ENCODE measurements around the gene TNFAIP8. TPM values are rescaled to one million over a fixed set of nuclear protein-coding genes. Genes with fewer than 3 reads are reported as not detected.

TNFAIP8 gene
- polyA plus RNA-seq (2013): 48.9 TPM

DNA sequence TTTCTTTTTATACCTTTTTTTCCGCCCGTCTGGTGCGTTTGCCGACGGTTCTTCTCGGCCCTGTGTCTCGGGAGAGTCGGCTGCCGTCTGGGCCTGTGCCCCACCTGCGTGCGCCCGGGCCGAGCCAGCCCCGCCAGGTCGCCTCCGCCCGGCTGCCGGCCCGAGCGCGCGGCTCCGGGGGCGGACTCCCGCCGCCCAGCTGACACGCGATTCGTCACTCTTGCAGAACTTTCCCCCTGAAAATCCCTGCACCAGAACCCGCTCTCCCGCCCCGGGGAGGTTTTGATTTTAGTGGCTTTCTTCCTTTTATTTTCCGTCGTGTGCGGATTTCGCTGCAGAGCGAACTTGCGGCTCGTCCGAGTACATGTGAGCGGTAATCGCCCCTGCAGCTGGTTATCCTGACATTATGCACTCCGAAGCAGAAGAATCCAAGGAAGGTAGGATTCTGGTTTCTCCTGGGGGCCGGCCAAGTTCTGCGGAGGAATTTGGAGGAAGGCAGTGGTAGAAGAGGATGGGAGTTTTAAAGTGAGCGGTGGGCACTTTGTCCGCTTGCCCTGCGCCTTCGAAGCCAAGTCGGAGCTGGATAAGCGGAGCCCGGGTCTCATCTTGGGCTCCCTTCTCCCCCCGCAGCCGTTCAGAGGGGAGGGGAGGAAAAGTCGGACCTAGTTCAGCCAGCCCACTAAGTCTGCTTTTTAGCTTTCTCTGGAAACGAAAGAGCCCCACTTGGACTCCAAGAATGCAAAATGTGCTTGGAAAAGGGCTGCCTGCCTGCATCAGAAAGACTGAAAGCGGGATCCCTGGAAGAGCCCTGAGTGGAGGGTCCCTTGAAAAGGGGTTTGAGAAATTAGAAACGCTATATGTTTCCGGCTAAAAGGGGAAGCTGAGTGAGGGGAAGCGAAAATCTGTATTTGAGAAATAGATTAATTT is at the start of gene TNFAIP8:
TNFAIP8 (plus strand) TSS at position 335 of the 927 bp plus-strand sequence; CDS start at position 407, 72 bp downstream.
- POLR2A ChIA-PET: interaction anchor here (0.7 to 0.8 kb wide), 2 partner anchors 10 to 12 kb away, joined by 3 read pairs; no protein-coding TSS in a partner anchor
- no peaks in the 10 kb centered on the region for H3K9me3 ChIP-seq (ENCODE audit: control extremely low read depth in 1 of 5, control insufficient read depth in 4 of 5, insufficient read depth in 2 of 5, low read depth in 1 of 5, low read length in 4 of 5)
- H3K4me3 ChIP-seq (ENCODE audit: control insufficient read depth in 1 of 7, extremely low read depth in 1 of 7, insufficient read depth in 4 of 7, low read depth in 2 of 7, low read length in 6 of 7): peak within 1 kb of the TSS; percentile 43 to 82 (median 67)
- peaks cover 0 to 5% (median 2%) of the 10 kb centered on the region in 4 experiments for H3K36me3 ChIP-seq (ENCODE audit: control insufficient read depth in 4 of 4, insufficient read depth in 4 of 4, low read length in 3 of 4)
- peak in 2 of 3 donors; percentile 71 to 79 for DNase-seq
- H3K27ac ChIP-seq (ENCODE audit: insufficient read depth in 1 of 2, low read depth in 1 of 2, low read length in 2 of 2, poor library complexity in 1 of 2, severe bottlenecking in 2 of 2): no peak within 1 kb of the TSS
- CTCF ChIA-PET: interaction anchor here (0.6 to 2.5 kb wide), 12 partner anchors 10 to 88 kb away, joined by 3 to 12 read pairs (median 3); no protein-coding TSS in a partner anchor
- no peaks in the 10 kb centered on the region for H3K27me3 ChIP-seq (replicated peaks in 2 of 5; ENCODE audit: control insufficient read depth in 4 of 5, insufficient read depth in 5 of 5, low read length in 4 of 5)
- H3K4me1 ChIP-seq (ENCODE audit: control extremely low read depth in 1 of 4, control insufficient read depth in 4 of 4, insufficient read depth in 4 of 4, low read length in 3 of 4): peaks cover 10 to 60% (median 39%) of the 10 kb centered on the region in 4 experiments
- 4% methylated on average over 44 of the region's 60 CpGs for WGBS (ENCODE audit: insufficient coverage)

- no CpG with 5 or more reads among the region's 3 CpGs for WGBS (ENCODE audit: insufficient coverage)
- H3K4me1 ChIP-seq (ENCODE audit: control extremely low read depth in 1 of 4, control insufficient read depth in 4 of 4, insufficient read depth in 4 of 4, low read length in 3 of 4): peaks cover 52 to 73% (median 66%) of the 10 kb centered on the region in 4 experiments
- no peak overlapping the region for H3K27ac ChIP-seq (ENCODE audit: insufficient read depth in 1 of 2, low read depth in 1 of 2, low read length in 2 of 2, poor library complexity in 1 of 2, severe bottlenecking in 2 of 2)
- H3K4me3 ChIP-seq (ENCODE audit: control insufficient read depth in 1 of 7, extremely low read depth in 1 of 7, insufficient read depth in 4 of 7, low read depth in 2 of 7, low read length in 6 of 7): no peak overlapping the region
- peaks cover 0 to 8% (median 2%) of the 10 kb centered on the region in 4 experiments for H3K36me3 ChIP-seq (ENCODE audit: control insufficient read depth in 4 of 4, insufficient read depth in 4 of 4, low read length in 3 of 4)
- peaks cover 0 to 3% (median 0%) of the 10 kb centered on the region in 5 experiments for H3K9me3 ChIP-seq (ENCODE audit: control extremely low read depth in 1 of 5, control insufficient read depth in 4 of 5, insufficient read depth in 2 of 5, low read depth in 1 of 5, low read length in 4 of 5)
- ChIA-PET POLR2A (interaction anchor here (1.1 kb wide), 1 partner anchor 34 kb away, joined by 4 read pairs; no protein-coding TSS in a partner anchor), CTCF (interaction anchor here (0.9 to 5.1 kb wide), 3 partner anchors 16 to 34 kb away, joined by 3 to 30 read pairs (median 4); no protein-coding TSS in a partner anchor)
- no peaks in the 10 kb centered on the region for H3K27me3 ChIP-seq (replicated peaks in 2 of 5; ENCODE audit: control insufficient read depth in 4 of 5, insufficient read depth in 5 of 5, low read length in 4 of 5)
- no peak for DNase-seq
Observed at GRCh38 chr5:119307170-119307569, 48.6 kb upstream of the TNFAIP8 start.

DNA sequence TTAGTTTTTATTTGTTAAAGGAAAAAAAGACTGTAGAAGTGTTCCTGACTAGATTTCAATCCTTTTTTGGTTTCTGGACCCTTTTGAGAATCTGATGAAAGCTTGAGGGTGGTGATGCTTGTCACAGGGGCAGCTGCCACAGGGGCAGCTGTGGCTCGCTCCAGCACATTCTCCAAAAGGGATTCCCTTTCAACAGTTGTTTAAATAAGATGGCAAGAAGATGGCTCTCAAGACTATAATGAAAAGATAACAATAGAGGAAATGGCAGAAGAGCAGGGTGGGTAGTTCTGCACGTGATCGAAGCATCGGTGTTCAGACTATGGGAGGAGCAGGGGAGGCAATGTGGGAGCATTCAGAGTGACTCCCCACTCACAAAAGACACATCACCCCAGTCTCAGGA is 46.5 kb upstream of the TNFAIP8 start:
- Histone ChIP-seq H3K27me3 (replicated peaks in 2 of 5; ENCODE audit: control insufficient read depth in 4 of 5, insufficient read depth in 5 of 5, low read length in 4 of 5) (no peaks in the 10 kb centered on the region), H3K4me1 (ENCODE audit: control extremely low read depth in 1 of 4, control insufficient read depth in 4 of 4, insufficient read depth in 4 of 4, low read length in 3 of 4) (peaks cover 41 to 70% (median 55%) of the 10 kb centered on the region in 4 experiments), H3K9me3 (ENCODE audit: control extremely low read depth in 1 of 5, control insufficient read depth in 4 of 5, insufficient read depth in 2 of 5, low read depth in 1 of 5, low read length in 4 of 5) (peaks cover 0 to 2% (median 0%) of the 10 kb centered on the region in 5 experiments), H3K4me3 (ENCODE audit: control insufficient read depth in 1 of 7, extremely low read depth in 1 of 7, insufficient read depth in 4 of 7, low read depth in 2 of 7, low read length in 6 of 7) (peak overlapping the region in 4 of 7 experiments; percentile 20 to 49 (median 38)), H3K36me3 (ENCODE audit: control insufficient read depth in 4 of 4, insufficient read depth in 4 of 4, low read length in 3 of 4) (peaks cover 0 to 7% (median under 1%) of the 10 kb centered on the region in 4 experiments), H3K27ac (ENCODE audit: insufficient read depth in 1 of 2, low read depth in 1 of 2, low read length in 2 of 2, poor library complexity in 1 of 2, severe bottlenecking in 2 of 2) (peak overlapping the region in 1 of 2 experiments; percentile 46)
- ChIA-PET CTCF (interaction anchor here (2.2 kb wide), 1 partner anchor 103 kb away, joined by 7 read pairs; no protein-coding TSS in a partner anchor), POLR2A (no interaction called here)
- WGBS (ENCODE audit: insufficient coverage): 43% methylated on average over 1 of the region's 4 CpGs
- no peak for DNase-seq

- CTCF ChIA-PET: interaction anchor here (0.6 to 8.0 kb wide), 9 partner anchors 9 to 145 kb away, joined by 3 to 76 read pairs (median 5); no protein-coding TSS in a partner anchor
- Histone ChIP-seq H3K4me3 (ENCODE audit: control insufficient read depth in 1 of 7, extremely low read depth in 1 of 7, insufficient read depth in 4 of 7, low read depth in 2 of 7, low read length in 6 of 7) (no peak overlapping the region), H3K27ac (ENCODE audit: insufficient read depth in 1 of 2, low read depth in 1 of 2, low read length in 2 of 2, poor library complexity in 1 of 2, severe bottlenecking in 2 of 2) (no peak overlapping the region), H3K9me3 (ENCODE audit: control extremely low read depth in 1 of 5, control insufficient read depth in 4 of 5, insufficient read depth in 2 of 5, low read depth in 1 of 5, low read length in 4 of 5) (no peaks in the 10 kb centered on the region), H3K36me3 (ENCODE audit: control insufficient read depth in 4 of 4, insufficient read depth in 4 of 4, low read length in 3 of 4) (peaks cover 0 to 7% (median 0%) of the 10 kb centered on the region in 4 experiments), H3K4me1 (ENCODE audit: control extremely low read depth in 1 of 4, control insufficient read depth in 4 of 4, insufficient read depth in 4 of 4, low read length in 3 of 4) (peaks cover 38 to 76% (median 58%) of the 10 kb centered on the region in 4 experiments), H3K27me3 (replicated peaks in 2 of 5; ENCODE audit: control insufficient read depth in 4 of 5, insufficient read depth in 5 of 5, low read length in 4 of 5) (no peaks in the 10 kb centered on the region)
- POLR2A ChIA-PET: interaction anchor here (0.6 to 1.3 kb wide), 2 partner anchors 42 to 185 kb away, joined by 3 to 4 read pairs; no protein-coding TSS in a partner anchor
- whole genome bisulfite sequencing (ENCODE audit: insufficient coverage): 83% methylated on average over 1 of the region's 2 CpGs
- DNase-seq: no peak
Observed at GRCh38 chr5:119311688-119312087, 44.1 kb upstream of the TNFAIP8 start.

GRCh38 chr5:119312403-119312802 is 43.4 kb upstream of the TNFAIP8 start:
- no peaks in the 10 kb centered on the region for H3K9me3 ChIP-seq (ENCODE audit: control extremely low read depth in 1 of 5, control insufficient read depth in 4 of 5, insufficient read depth in 2 of 5, low read depth in 1 of 5, low read length in 4 of 5)
- POLR2A ChIA-PET: no interaction called here

DNA sequence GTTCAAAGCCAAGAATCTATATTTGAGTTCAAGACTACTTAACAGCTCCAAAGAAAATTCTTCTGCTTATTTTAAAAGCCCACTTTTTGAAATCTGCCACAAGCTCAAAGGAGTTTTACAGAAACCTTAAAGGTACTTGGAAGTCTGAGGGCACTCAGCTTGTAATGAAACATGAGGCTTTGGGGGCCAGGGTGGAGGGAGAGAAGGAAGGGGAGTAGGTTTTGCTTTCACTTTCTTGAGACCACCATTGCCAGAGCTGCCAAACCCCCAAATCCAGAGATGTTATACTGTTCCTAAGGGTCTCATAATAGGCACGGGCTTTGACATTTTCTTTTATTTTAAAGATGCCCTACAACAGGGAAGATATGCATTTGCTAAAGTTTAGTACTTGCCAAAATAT is 42.6 kb upstream of the TNFAIP8 start:
- peak in 2 of 3 donors; percentile 69 to 76 for DNase-seq
- POLR2A ChIA-PET: no interaction called here
- Histone ChIP-seq H3K9me3 (ENCODE audit: control extremely low read depth in 1 of 5, control insufficient read depth in 4 of 5, insufficient read depth in 2 of 5, low read depth in 1 of 5, low read length in 4 of 5) (no peaks in the 10 kb centered on the region), H3K4me1 (ENCODE audit: control extremely low read depth in 1 of 4, control insufficient read depth in 4 of 4, insufficient read depth in 4 of 4, low read length in 3 of 4) (peaks cover 37 to 69% (median 51%) of the 10 kb centered on the region in 4 experiments), H3K4me3 (ENCODE audit: control insufficient read depth in 1 of 7, extremely low read depth in 1 of 7, insufficient read depth in 4 of 7, low read depth in 2 of 7, low read length in 6 of 7) (peak overlapping the region in 1 of 7 experiments; percentile 12), H3K27me3 (replicated peaks in 2 of 5; ENCODE audit: control insufficient read depth in 4 of 5, insufficient read depth in 5 of 5, low read length in 4 of 5) (no peaks in the 10 kb centered on the region), H3K27ac (ENCODE audit: insufficient read depth in 1 of 2, low read depth in 1 of 2, low read length in 2 of 2, poor library complexity in 1 of 2, severe bottlenecking in 2 of 2) (peak overlapping the region in 1 of 2 experiments; percentile 46), H3K36me3 (ENCODE audit: control insufficient read depth in 4 of 4, insufficient read depth in 4 of 4, low read length in 3 of 4) (peaks cover 0 to 9% (median 0%) of the 10 kb centered on the region in 4 experiments)
- CTCF ChIA-PET: interaction anchor here (0.9 to 8.0 kb wide), 11 partner anchors 8 to 121 kb away, joined by 3 to 76 read pairs (median 4); no protein-coding TSS in a partner anchor
- WGBS (ENCODE audit: insufficient coverage): no CpG with 5 or more reads among the region's 1 CpG

More at GRCh38 chr5:119312403-119312802, 43.4 kb upstream of the TNFAIP8 start:
- Histone ChIP-seq H3K36me3 (ENCODE audit: control insufficient read depth in 4 of 4, insufficient read depth in 4 of 4, low read length in 3 of 4) (peaks cover 0 to 9% (median 0%) of the 10 kb centered on the region in 4 experiments), H3K27me3 (replicated peaks in 2 of 5; ENCODE audit: control insufficient read depth in 4 of 5, insufficient read depth in 5 of 5, low read length in 4 of 5) (no peaks in the 10 kb centered on the region), H3K4me3 (ENCODE audit: control insufficient read depth in 1 of 7, extremely low read depth in 1 of 7, insufficient read depth in 4 of 7, low read depth in 2 of 7, low read length in 6 of 7) (no peak overlapping the region), H3K4me1 (ENCODE audit: control extremely low read depth in 1 of 4, control insufficient read depth in 4 of 4, insufficient read depth in 4 of 4, low read length in 3 of 4) (peaks cover 42 to 74% (median 57%) of the 10 kb centered on the region in 4 experiments), H3K27ac (ENCODE audit: insufficient read depth in 1 of 2, low read depth in 1 of 2, low read length in 2 of 2, poor library complexity in 1 of 2, severe bottlenecking in 2 of 2) (no peak overlapping the region)
- CTCF ChIA-PET: interaction anchor here (0.6 to 8.0 kb wide), 14 partner anchors 9 to 146 kb away, joined by 3 to 76 read pairs (median 4); no protein-coding TSS in a partner anchor
- no peak for DNase-seq
- WGBS (ENCODE audit: insufficient coverage): 96% methylated on average over 2 of the region's 5 CpGs
